ENCODE results near the gene PRLR. TPM values are rescaled to one million over a fixed set of nuclear protein-coding genes. Genes with fewer than 3 reads are reported as not detected.

The PRLR gene
- total RNA-seq, 2 donors from 2014 or later: 6.2 to 7.9 TPM

DNA sequence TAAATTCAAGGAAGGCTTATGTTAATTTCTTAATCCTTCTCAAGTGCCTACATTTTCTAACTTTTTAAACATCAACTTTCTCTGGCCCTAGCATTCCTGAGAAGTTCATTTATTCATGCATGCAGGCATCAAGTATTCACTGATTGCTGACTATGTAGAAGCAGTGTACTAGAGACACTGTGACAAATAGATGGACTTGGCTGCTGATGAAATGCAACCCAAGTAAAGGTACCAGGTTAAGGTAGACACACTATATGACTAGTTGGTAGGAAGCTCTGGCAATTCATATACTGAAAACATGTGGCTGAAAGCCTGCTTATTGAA is 66.6 kb downstream of the PRLR start:
- H3K9me3 ChIP-seq: no peaks in the 10 kb centered on the region
- intact Hi-C loops (cut with DNase I): no loop called here
- ATAC-seq: no peak
- no peak overlapping the region for H3K4me3 ChIP-seq
- DNase-seq: no peak
- no peak overlapping the region for H3K27ac ChIP-seq
- no peaks in the 10 kb centered on the region for H3K27me3 ChIP-seq
- no peak for TF ChIP-seq POLR2A (IDR thresholded peaks at IDR 0.05)
- TF ChIP-seq, protein P1, sequence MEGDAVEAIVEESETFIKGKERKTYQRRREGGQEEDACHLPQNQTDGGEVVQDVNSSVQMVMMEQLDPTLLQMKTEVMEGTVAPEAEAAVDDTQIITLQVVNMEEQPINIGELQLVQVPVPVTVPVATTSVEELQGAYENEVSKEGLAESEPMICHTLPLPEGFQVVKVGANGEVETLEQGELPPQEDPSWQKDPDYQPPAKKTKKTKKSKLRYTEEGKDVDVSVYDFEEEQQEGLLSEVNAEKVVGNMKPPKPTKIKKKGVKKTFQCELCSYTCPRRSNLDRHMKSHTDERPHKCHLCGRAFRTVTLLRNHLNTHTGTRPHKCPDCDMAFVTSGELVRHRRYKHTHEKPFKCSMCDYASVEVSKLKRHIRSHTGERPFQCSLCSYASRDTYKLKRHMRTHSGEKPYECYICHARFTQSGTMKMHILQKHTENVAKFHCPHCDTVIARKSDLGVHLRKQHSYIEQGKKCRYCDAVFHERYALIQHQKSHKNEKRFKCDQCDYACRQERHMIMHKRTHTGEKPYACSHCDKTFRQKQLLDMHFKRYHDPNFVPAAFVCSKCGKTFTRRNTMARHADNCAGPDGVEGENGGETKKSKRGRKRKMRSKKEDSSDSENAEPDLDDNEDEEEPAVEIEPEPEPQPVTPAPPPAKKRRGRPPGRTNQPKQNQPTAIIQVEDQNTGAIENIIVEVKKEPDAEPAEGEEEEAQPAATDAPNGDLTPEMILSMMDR (IDR thresholded peaks at IDR 0.05): no peak
- H3K36me3 ChIP-seq (replicated peaks in 1 of 2; ENCODE audit: insufficient read depth in 1 of 2, low read depth in 2 of 2): no peaks in the 10 kb centered on the region
- H3K4me1 ChIP-seq: peaks cover 45% of the 10 kb centered on the region

DNA sequence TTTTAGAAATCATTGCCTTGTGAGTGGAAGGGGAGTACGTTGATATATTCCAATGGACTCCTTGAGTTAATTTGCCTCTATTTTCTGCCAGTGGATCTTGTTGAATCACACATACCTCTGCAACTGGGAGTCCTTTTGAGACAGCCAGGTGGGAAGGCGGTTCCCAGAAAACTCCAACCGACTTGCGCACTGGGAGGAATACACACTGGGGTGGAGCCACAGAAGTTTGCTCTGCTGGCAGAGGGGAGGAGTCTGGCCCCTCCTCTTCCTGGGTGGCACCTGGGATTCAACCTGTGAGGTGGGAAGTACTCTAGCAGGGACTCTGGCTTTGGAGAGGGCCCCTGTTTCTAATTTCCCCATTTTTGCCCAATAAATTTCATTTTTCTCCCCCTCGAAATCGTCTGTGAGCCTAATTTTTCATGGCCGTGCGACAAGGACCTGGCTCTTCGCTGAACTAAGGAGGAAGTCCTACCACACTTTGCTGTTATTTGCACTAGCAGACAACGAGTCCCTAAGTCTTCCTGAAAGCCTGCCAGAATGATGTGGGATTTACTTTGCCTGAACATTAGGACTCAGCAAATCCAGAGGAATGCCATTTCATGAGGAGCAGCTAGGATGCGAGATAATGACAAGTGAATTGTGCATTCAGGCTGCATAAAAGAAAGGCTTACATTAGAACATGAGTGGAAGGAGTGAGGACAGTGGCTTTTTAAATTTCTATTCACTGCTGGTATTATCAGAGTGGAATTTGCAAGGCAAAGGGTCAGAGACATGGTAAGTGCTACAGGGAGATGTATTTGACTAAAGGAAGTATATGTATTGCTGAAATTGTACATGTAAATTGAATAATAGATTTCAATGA is 67.2 kb downstream of the PRLR start:
- no peak overlapping the region for H3K4me3 ChIP-seq
- H3K27me3 ChIP-seq: no peaks in the 10 kb centered on the region
- ATAC-seq (no peak), DNase-seq (no peak)
- H3K4me1 ChIP-seq: peaks cover 50% of the 10 kb centered on the region
- H3K9me3 ChIP-seq: no peaks in the 10 kb centered on the region
- H3K36me3 ChIP-seq (replicated peaks in 1 of 2; ENCODE audit: insufficient read depth in 1 of 2, low read depth in 2 of 2): no peaks in the 10 kb centered on the region
- intact Hi-C loops (cut with DNase I): no loop called here
- 92 to 94% methylated on average over 11 of the region's 11 CpGs for WGBS, 2 donors
- TF ChIP-seq, protein P1 (IDR thresholded peaks at IDR 0.05): no peak
- TF ChIP-seq POLR2A (IDR thresholded peaks at IDR 0.05): no peak
- H3K27ac ChIP-seq: no peak overlapping the region

GRCh38 chr5:35161652-35162273 is 68.5 kb downstream of the PRLR start:
- Histone ChIP-seq H3K36me3 (replicated peaks in 1 of 2; ENCODE audit: insufficient read depth in 1 of 2, low read depth in 2 of 2) (no peaks in the 10 kb centered on the region), H3K9me3 (no peaks in the 10 kb centered on the region), H3K4me3 (no peak overlapping the region), H3K27me3 (no peaks in the 10 kb centered on the region), H3K4me1 (peaks cover 50% of the 10 kb centered on the region), H3K27ac (no peak overlapping the region)
- no peak for DNase-seq
- WGBS, 2 donors: 63 to 73% methylated on average over 7 of the region's 7 CpGs
- TF ChIP-seq POLR2A (IDR thresholded peaks at IDR 0.05): no peak
- TF ChIP-seq, protein P1 (IDR thresholded peaks at IDR 0.05): no peak
- ATAC-seq: no peak
- intact Hi-C loops (cut with DNase I): no loop called here

GRCh38 chr5:35160486-35161116 is 69.7 kb downstream of the PRLR start:
- WGBS, 2 donors: 77 to 90% methylated on average over 6 of the region's 6 CpGs
- ATAC-seq (no peak), DNase-seq (no peak)
- intact Hi-C loops (cut with DNase I): no loop called here
- H3K27ac ChIP-seq: peak overlapping the region in 1 of 4 donors; percentile 6
- no peaks in the 10 kb centered on the region for H3K9me3 ChIP-seq
- TF ChIP-seq, protein P1 (IDR thresholded peaks at IDR 0.05): no peak
- no peak for TF ChIP-seq POLR2A (IDR thresholded peaks at IDR 0.05)
- no peaks in the 10 kb centered on the region for H3K27me3 ChIP-seq
- H3K4me1 ChIP-seq: peaks cover 46% of the 10 kb centered on the region
- no peaks in the 10 kb centered on the region for H3K36me3 ChIP-seq (replicated peaks in 1 of 2; ENCODE audit: insufficient read depth in 1 of 2, low read depth in 2 of 2)
- H3K4me3 ChIP-seq: no peak overlapping the region

Measured in body of pancreas (tissue), 4 donors.